Measurements from ENCODE around the gene NEURL1.

DNA sequence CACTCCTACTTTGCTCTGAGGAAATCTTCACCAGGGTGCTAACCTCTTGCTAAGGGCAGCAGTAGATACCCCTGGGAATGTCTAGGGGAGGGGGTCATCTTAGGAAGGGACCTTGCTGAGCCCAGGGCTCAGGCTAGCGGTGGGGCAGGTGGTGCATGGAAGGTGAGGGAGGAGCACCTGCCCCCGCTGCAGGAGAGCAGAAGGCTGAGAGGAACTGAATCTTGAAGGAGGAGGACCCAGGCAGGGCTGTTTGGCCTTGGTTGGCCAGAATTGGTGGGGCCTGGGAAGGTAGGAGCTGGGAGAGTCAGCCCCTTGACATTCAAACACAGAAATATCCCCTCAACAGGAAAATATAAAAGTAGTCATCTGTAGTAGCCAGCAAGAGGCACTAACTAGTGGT is 21.5 kb upstream of the NEURL1 start:
- TF ChIP-seq EZH2 (IDR thresholded peaks at IDR 0.05; ENCODE audit: insufficient read depth, poor library complexity, severe bottlenecking) (no peak), EZH2phosphoT487 (IDR thresholded peaks at IDR 0.05; ENCODE audit: insufficient read depth, low read depth) (no peak)

Data from GM23248 (cell line).